ENCODE measurements around the gene TTC34.

The TTC34 gene

GRCh38 chr1:2604844-2605508 is 196.5 kb downstream of the TTC34 start:
- H3K36me3 ChIP-seq (ENCODE audit: control insufficient read depth, insufficient read depth, low read length): no peaks in the 10 kb centered on the region
- H3K4me1 ChIP-seq (ENCODE audit: control insufficient read depth, insufficient read depth, low read length): no peaks in the 10 kb centered on the region
- no peaks in the 10 kb centered on the region for H3K27me3 ChIP-seq (ENCODE audit: control insufficient read depth, insufficient read depth, low read length, poor library complexity, severe bottlenecking)
- H3K4me3 ChIP-seq (ENCODE audit: insufficient read depth, low read depth, low read length): no peak overlapping the region
- H3K9me3 ChIP-seq (ENCODE audit: control insufficient read depth, low read length): no peaks in the 10 kb centered on the region
- H3K27ac ChIP-seq (ENCODE audit: insufficient read depth, low read depth, low read length, poor library complexity, severe bottlenecking): no peak overlapping the region
- WGBS, 2 experiments: 90 to 92% methylated on average over 14 of the region's 14 CpGs

- H3K27me3 ChIP-seq (ENCODE audit: control insufficient read depth, insufficient read depth, low read length, poor library complexity, severe bottlenecking): no peaks in the 10 kb centered on the region
- no peak overlapping the region for H3K4me3 ChIP-seq (ENCODE audit: insufficient read depth, low read depth, low read length)
- no peaks in the 10 kb centered on the region for H3K4me1 ChIP-seq (ENCODE audit: control insufficient read depth, insufficient read depth, low read length)
- no peak overlapping the region for H3K27ac ChIP-seq (ENCODE audit: insufficient read depth, low read depth, low read length, poor library complexity, severe bottlenecking)
- H3K36me3 ChIP-seq (ENCODE audit: control insufficient read depth, insufficient read depth, low read length): no peaks in the 10 kb centered on the region
- WGBS, 2 experiments: 89 to 91% methylated on average over 19 of the region's 19 CpGs
- no peaks in the 10 kb centered on the region for H3K9me3 ChIP-seq (ENCODE audit: control insufficient read depth, low read length)
Observed at GRCh38 chr1:2604156-2604843, 197.2 kb downstream of the TTC34 start.

GRCh38 chr1:2603521-2604155 is 197.9 kb downstream of the TTC34 start:
- H3K4me1 ChIP-seq (ENCODE audit: control insufficient read depth, insufficient read depth, low read length): no peaks in the 10 kb centered on the region
- H3K27me3 ChIP-seq (ENCODE audit: control insufficient read depth, insufficient read depth, low read length, poor library complexity, severe bottlenecking): no peaks in the 10 kb centered on the region
- H3K9me3 ChIP-seq (ENCODE audit: control insufficient read depth, low read length): no peaks in the 10 kb centered on the region
- H3K4me3 ChIP-seq (ENCODE audit: insufficient read depth, low read depth, low read length): no peak overlapping the region
- no peak overlapping the region for H3K27ac ChIP-seq (ENCODE audit: insufficient read depth, low read depth, low read length, poor library complexity, severe bottlenecking)
- no peaks in the 10 kb centered on the region for H3K36me3 ChIP-seq (ENCODE audit: control insufficient read depth, insufficient read depth, low read length)
- 91 to 92% methylated on average over 25 of the region's 25 CpGs for WGBS, 2 experiments

DNA sequence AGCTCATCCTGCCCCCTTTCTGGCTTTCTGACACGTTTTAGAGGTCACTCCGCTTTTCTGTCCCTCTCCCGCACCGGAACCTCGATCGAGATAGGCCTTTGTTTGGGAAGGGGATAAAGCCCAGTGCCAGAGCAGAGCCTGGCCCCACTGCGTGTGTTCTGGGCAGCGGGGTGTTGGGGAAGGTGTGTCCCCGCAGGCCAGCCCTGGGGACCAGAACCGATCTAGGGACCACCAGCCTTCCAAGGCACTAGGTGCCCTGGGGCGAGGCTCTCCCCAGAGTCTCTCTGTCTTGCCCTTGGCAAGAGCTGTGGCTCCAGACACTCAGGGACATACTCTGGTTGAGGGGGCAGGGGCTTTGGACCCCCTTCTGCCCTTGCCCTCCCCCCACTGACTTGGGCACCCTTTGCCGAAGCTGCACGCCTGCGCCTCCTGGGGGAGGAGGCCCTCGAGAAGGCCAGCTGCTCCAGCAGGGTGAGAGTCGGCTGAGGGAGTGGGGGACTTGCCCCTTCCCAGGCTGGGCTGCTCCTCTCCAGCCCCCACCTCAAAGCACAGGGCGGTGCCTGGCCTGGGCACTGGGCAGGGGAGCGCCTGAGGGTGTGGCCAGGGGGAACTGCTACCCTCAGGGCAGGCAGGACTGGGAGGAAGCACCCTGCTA is 198.5 kb downstream of the TTC34 start:
- 86 to 87% methylated on average over 18 of the region's 18 CpGs for WGBS, 2 experiments
- Histone ChIP-seq H3K4me3 (ENCODE audit: insufficient read depth, low read depth, low read length) (no peak overlapping the region), H3K27ac (ENCODE audit: insufficient read depth, low read depth, low read length, poor library complexity, severe bottlenecking) (no peak overlapping the region), H3K36me3 (ENCODE audit: control insufficient read depth, insufficient read depth, low read length) (no peaks in the 10 kb centered on the region), H3K4me1 (ENCODE audit: control insufficient read depth, insufficient read depth, low read length) (no peaks in the 10 kb centered on the region), H3K27me3 (ENCODE audit: control insufficient read depth, insufficient read depth, low read length, poor library complexity, severe bottlenecking) (no peaks in the 10 kb centered on the region), H3K9me3 (ENCODE audit: control insufficient read depth, low read length) (no peaks in the 10 kb centered on the region)

DNA sequence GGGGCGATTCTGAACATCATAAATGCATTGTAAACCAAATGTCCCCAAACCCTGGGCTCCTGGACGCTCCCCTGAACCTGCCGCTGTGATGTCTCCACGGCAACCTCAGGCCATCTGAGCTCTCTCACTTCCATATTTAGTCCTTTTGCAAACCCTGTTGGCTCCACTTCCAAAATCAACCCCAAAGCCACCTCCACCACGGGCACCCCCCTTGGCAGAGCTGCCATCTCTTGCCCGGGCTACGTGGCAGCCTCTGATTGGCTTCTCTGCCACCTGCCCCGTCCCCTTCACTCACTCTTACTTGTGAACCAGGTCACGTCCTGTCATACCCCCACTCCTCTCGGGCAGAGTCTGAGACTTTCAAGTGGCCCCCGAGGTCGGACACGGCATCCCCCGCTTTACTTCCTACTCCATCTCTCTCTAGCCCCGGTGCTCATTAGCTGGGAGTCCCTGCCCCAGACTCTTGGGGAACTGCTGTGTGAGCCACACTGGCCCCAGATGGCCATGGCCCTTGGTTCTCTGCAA is 199.1 kb downstream of the TTC34 start:
- no peaks in the 10 kb centered on the region for H3K27me3 ChIP-seq (ENCODE audit: control insufficient read depth, insufficient read depth, low read length, poor library complexity, severe bottlenecking)
- H3K9me3 ChIP-seq (ENCODE audit: control insufficient read depth, low read length): no peaks in the 10 kb centered on the region
- H3K27ac ChIP-seq (ENCODE audit: insufficient read depth, low read depth, low read length, poor library complexity, severe bottlenecking): no peak overlapping the region
- 86 to 89% methylated on average over 15 of the region's 15 CpGs for WGBS, 2 experiments
- no peaks in the 10 kb centered on the region for H3K36me3 ChIP-seq (ENCODE audit: control insufficient read depth, insufficient read depth, low read length)
- H3K4me1 ChIP-seq (ENCODE audit: control insufficient read depth, insufficient read depth, low read length): no peaks in the 10 kb centered on the region
- H3K4me3 ChIP-seq (ENCODE audit: insufficient read depth, low read depth, low read length): no peak overlapping the region

- no peaks in the 10 kb centered on the region for H3K27me3 ChIP-seq (ENCODE audit: control insufficient read depth, insufficient read depth, low read length, poor library complexity, severe bottlenecking)
- H3K36me3 ChIP-seq (ENCODE audit: control insufficient read depth, insufficient read depth, low read length): no peaks in the 10 kb centered on the region
- no peaks in the 10 kb centered on the region for H3K4me1 ChIP-seq (ENCODE audit: control insufficient read depth, insufficient read depth, low read length)
- H3K9me3 ChIP-seq (ENCODE audit: control insufficient read depth, low read length): no peaks in the 10 kb centered on the region
- H3K4me3 ChIP-seq (ENCODE audit: insufficient read depth, low read depth, low read length): no peak overlapping the region
- WGBS, 2 experiments: 84 to 86% methylated on average over 18 of the region's 18 CpGs
- H3K27ac ChIP-seq (ENCODE audit: insufficient read depth, low read depth, low read length, poor library complexity, severe bottlenecking): no peak overlapping the region
Observed at GRCh38 chr1:2601721-2602303, 199.7 kb downstream of the TTC34 start.

GRCh38 chr1:2598329-2598931 is 203.1 kb downstream of the TTC34 start:
- H3K36me3 ChIP-seq (ENCODE audit: control insufficient read depth, insufficient read depth, low read length): no peaks in the 10 kb centered on the region
- WGBS, 2 experiments: 82 to 85% methylated on average over 3 of the region's 3 CpGs
- no peaks in the 10 kb centered on the region for H3K27me3 ChIP-seq (ENCODE audit: control insufficient read depth, insufficient read depth, low read length, poor library complexity, severe bottlenecking)
- H3K4me1 ChIP-seq (ENCODE audit: control insufficient read depth, insufficient read depth, low read length): no peaks in the 10 kb centered on the region
- H3K9me3 ChIP-seq (ENCODE audit: control insufficient read depth, low read length): no peaks in the 10 kb centered on the region
- H3K4me3 ChIP-seq (ENCODE audit: insufficient read depth, low read depth, low read length): no peak overlapping the region
- H3K27ac ChIP-seq (ENCODE audit: insufficient read depth, low read depth, low read length, poor library complexity, severe bottlenecking): no peak overlapping the region

- WGBS, 2 experiments: 83 to 84% methylated on average over 34 of the region's 34 CpGs
Observed at GRCh38 chr1:2597441-2598328, 203.8 kb downstream of the TTC34 start.

More at GRCh38 chr1:2597441-2598328, 203.8 kb downstream of the TTC34 start:
- H3K27ac ChIP-seq (ENCODE audit: insufficient read depth, low read depth, low read length, poor library complexity, severe bottlenecking): no peak overlapping the region
- H3K4me3 ChIP-seq (ENCODE audit: insufficient read depth, low read depth, low read length): no peak overlapping the region
- no peaks in the 10 kb centered on the region for H3K36me3 ChIP-seq (ENCODE audit: control insufficient read depth, insufficient read depth, low read length)
- no peaks in the 10 kb centered on the region for H3K27me3 ChIP-seq (ENCODE audit: control insufficient read depth, insufficient read depth, low read length, poor library complexity, severe bottlenecking)
- no peaks in the 10 kb centered on the region for H3K4me1 ChIP-seq (ENCODE audit: control insufficient read depth, insufficient read depth, low read length)
- H3K9me3 ChIP-seq (ENCODE audit: control insufficient read depth, low read length): no peaks in the 10 kb centered on the region
